ENCODE results near the gene EFNA5.

The EFNA5 gene

GRCh38 chr5:107388141-107388861, 282.4 kb downstream of the EFNA5 start:
- FAIRE-seq (peak; percentile 73), DNase-seq (ENCODE audit: extremely low spot score, insufficient read length, low read depth) (no peak)

- peak; percentile 21 for FAIRE-seq
These were observed 283.1 kb downstream of the EFNA5 start for GRCh38 chr5:107387526-107388140.

GRCh38 chr5:107385708-107386107, 285.0 kb downstream of the EFNA5 start:
- no peak for DNase-seq (ENCODE audit: extremely low spot score, insufficient read length, low read depth)
- no peak for FAIRE-seq

More at GRCh38 chr5:107387526-107388140, 283.1 kb downstream of the EFNA5 start:
- no peak for DNase-seq (ENCODE audit: extremely low spot score, insufficient read length, low read depth)

GRCh38 chr5:107384256-107384655, 286.5 kb downstream of the EFNA5 start:
- DNase-seq (ENCODE audit: extremely low spot score, insufficient read length, low read depth) (no peak), FAIRE-seq (no peak)

- FAIRE-seq (no peak), DNase-seq (ENCODE audit: extremely low spot score, insufficient read length, low read depth) (no peak)
These were observed 287.3 kb downstream of the EFNA5 start for GRCh38 chr5:107383414-107383813.

GRCh38 chr5:107381189-107381856, 289.4 kb downstream of the EFNA5 start:
- DNase-seq (ENCODE audit: extremely low spot score, insufficient read length, low read depth) (no peak), FAIRE-seq (no peak)

- DNase-seq (ENCODE audit: extremely low spot score, insufficient read length, low read depth) = no peak
- FAIRE-seq = no peak
These were observed 290.1 kb downstream of the EFNA5 start for GRCh38 chr5:107380654-107381053.

GRCh38 chr5:107378218-107378899, 292.4 kb downstream of the EFNA5 start:
- DNase-seq (ENCODE audit: extremely low spot score, insufficient read length, low read depth) (no peak), FAIRE-seq (no peak)

- DNase-seq (ENCODE audit: extremely low spot score, insufficient read length, low read depth) (no peak), FAIRE-seq (no peak)
These were observed 293.5 kb downstream of the EFNA5 start for GRCh38 chr5:107377277-107377609.

GRCh38 chr5:107376546-107377276, 294.0 kb downstream of the EFNA5 start:
- FAIRE-seq (peak; percentile 12), DNase-seq (ENCODE audit: extremely low spot score, insufficient read length, low read depth) (no peak)

- DNase-seq (ENCODE audit: extremely low spot score, insufficient read length, low read depth) (no peak), FAIRE-seq (peak; percentile 77)
These were observed 297.0 kb downstream of the EFNA5 start for GRCh38 chr5:107373549-107374263.

- FAIRE-seq (no peak), DNase-seq (ENCODE audit: extremely low spot score, insufficient read length, low read depth) (no peak)
These were observed 297.9 kb downstream of the EFNA5 start for GRCh38 chr5:107372723-107373450.

- DNase-seq (ENCODE audit: extremely low spot score, insufficient read length, low read depth) (no peak), FAIRE-seq (no peak)
These were observed 300.3 kb downstream of the EFNA5 start for GRCh38 chr5:107370396-107370968.

- FAIRE-seq = no peak
- DNase-seq (ENCODE audit: extremely low spot score, insufficient read length, low read depth) = no peak
These were observed 301.1 kb downstream of the EFNA5 start for GRCh38 chr5:107369622-107370021.

GRCh38 chr5:107368615-107369014, 302.1 kb downstream of the EFNA5 start:
- FAIRE-seq = no peak
- DNase-seq (ENCODE audit: extremely low spot score, insufficient read length, low read depth) = no peak

- no peak for FAIRE-seq
- DNase-seq (ENCODE audit: extremely low spot score, insufficient read length, low read depth) = no peak
These were observed 302.8 kb downstream of the EFNA5 start for GRCh38 chr5:107367939-107368338.

- DNase-seq (ENCODE audit: extremely low spot score, insufficient read length, low read depth) = no peak
- no peak for FAIRE-seq
These were observed 303.3 kb downstream of the EFNA5 start for GRCh38 chr5:107367480-107367879.

GRCh38 chr5:107365320-107366109, 305.2 kb downstream of the EFNA5 start:
- FAIRE-seq (peak; percentile 82), DNase-seq (ENCODE audit: extremely low spot score, insufficient read length, low read depth) (no peak)

All from GM18507 (cell line).